ENCODE results near the gene ATP13A1. TPM values are rescaled to one million over a fixed set of nuclear protein-coding genes. Genes with fewer than 3 reads are reported as not detected.

Gene ATP13A1
- total and polyA plus RNA-seq, 2 of the 8 experiments (the other 6 are each of a cell fraction or from before 2014, with no cell fraction given) = 33.0 to 64.2 TPM

DNA sequence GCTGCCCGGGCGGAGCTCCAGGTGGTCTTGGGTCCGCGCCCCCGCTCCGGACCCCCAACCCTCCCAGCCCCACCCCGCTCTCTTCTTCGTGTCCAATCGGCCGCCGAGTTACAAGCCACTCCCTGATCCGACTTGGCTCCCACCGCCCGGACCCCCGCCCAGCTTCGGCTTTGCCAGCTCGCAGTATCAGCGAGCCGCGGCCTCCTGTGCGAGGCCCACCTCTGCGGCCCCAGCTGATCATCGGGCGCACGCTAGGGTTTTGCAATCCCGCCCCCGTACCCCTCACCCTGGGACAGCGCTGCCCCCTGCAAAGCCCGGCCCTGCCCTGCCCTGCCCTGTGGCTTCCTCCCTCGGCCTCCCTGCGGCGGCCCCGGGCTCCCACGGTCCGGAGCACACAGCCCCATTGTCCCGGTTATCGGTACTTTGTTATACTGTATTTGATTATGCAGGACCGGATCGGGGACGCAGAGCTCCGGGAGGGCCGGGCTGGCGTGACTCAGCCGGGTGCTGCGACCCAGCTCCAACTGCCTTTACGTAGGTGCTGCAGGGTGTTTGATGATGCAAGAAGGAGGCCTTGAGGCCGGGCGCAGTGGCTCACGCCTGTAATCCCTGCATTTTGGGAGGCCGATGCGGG lies 34.9 kb downstream of the ATP13A1 start:
- Histone ChIP-seq H3K56ac (replicated peaks; ENCODE audit: insufficient read length, low read depth, low read length) (peak overlapping the region; percentile 93), H4K5ac (ENCODE audit: insufficient read length, low read depth, low read length) (peak overlapping the region; percentile 96), H3K4me1 (replicated peaks in 1 of 4; ENCODE audit: control insufficient read depth in 3 of 4, insufficient read depth in 4 of 4, low read length in 3 of 4) (peaks cover 0 to 11% (median 8%) of the 10 kb centered on the region in 4 experiments; a peak in 5 of 7 replicates), H3K4me3 (ENCODE audit: extremely low read depth in 1 of 4, insufficient read depth in 2 of 4, low read depth in 3 of 4, low read length in 4 of 4) (peak overlapping the region; percentile 69 to 82 (median 74)), H3K36me3 (ENCODE audit: control insufficient read depth in 2 of 4, insufficient read depth in 4 of 4, low read length in 3 of 4) (peaks cover 6 to 14% (median 9%) of the 10 kb centered on the region in 4 experiments; a peak in 7 of 8 replicates), H3K9ac (replicated peaks in 1 of 4; ENCODE audit: extremely low read depth in 1 of 4, low read depth in 3 of 4, low read length in 3 of 4) (peak overlapping the region; percentile 41 to 74 (median 59)), H3K79me1 (ENCODE audit: low read depth, low read length) (peaks cover 10% of the 10 kb centered on the region), H4K91ac (replicated peaks; ENCODE audit: insufficient read length, low read length) (peak overlapping the region; percentile 96), H2AFZ (ENCODE audit: low read length) (no peak overlapping the region), H2BK12ac (ENCODE audit: low read depth, low read length) (peak overlapping the region; percentile 80), H2BK15ac (ENCODE audit: low read length) (no peak overlapping the region), H3K14ac (ENCODE audit: insufficient read length) (no peak overlapping the region), H2BK120ac (replicated peaks; ENCODE audit: low read depth, low read length) (no peak overlapping the region), H3K23me2 (ENCODE audit: low read depth, low read length) (peaks cover 10% of the 10 kb centered on the region), H4K20me1 (replicated peaks in 1 of 2; ENCODE audit: control insufficient read depth in 1 of 2, insufficient read depth in 2 of 2, low read length in 2 of 2) (peaks cover 3 to 9% of the 10 kb centered on the region in 2 experiments), H3K4me2 (ENCODE audit: insufficient read depth in 1 of 2, low read depth in 2 of 2, low read length in 2 of 2) (peak overlapping the region; percentile 69 to 91), H3K18ac (ENCODE audit: extremely low read depth, low read length) (peak overlapping the region; percentile 83; the same call in 1 of the 2 replicates), H3K23ac (ENCODE audit: insufficient read length) (no peak overlapping the region), H2BK20ac (ENCODE audit: low read length) (no peak overlapping the region), H3K27ac (ENCODE audit: low read depth, low read length) (peak overlapping the region; percentile 71; the same call in 1 of the 2 replicates), H3K9me3 (ENCODE audit: insufficient read depth in 2 of 2, low read depth in 1 of 2, low read length in 1 of 2) (no peaks in the 10 kb centered on the region), H4K8ac (ENCODE audit: extremely low read depth, insufficient read depth, low read length) (peak overlapping the region; percentile 98), H2AK5ac (ENCODE audit: low read depth, low read length) (peak overlapping the region; percentile 86; the same call in 1 of the 2 replicates), H2BK5ac (ENCODE audit: low read depth, low read length) (peak overlapping the region; percentile 93), H3K4ac (replicated peaks; ENCODE audit: insufficient read length, low read depth, low read length) (no peak overlapping the region), H3K27me3 (replicated peaks in 1 of 4; ENCODE audit: control insufficient read depth in 3 of 4, extremely low read depth in 1 of 4, insufficient read depth in 3 of 4, low read length in 3 of 4) (no peaks in the 10 kb centered on the region), H3K79me2 (ENCODE audit: control insufficient read depth in 1 of 2, insufficient read depth in 2 of 2, low read length in 2 of 2) (peaks cover 0 to 18% of the 10 kb centered on the region in 2 experiments; a peak in 3 of 4 replicates)
- 10% methylated on average over 32 of the region's 51 CpGs; no CpG with 5 or more reads in 1 of the 2 experiments for WGBS, 2 experiments (ENCODE audit: extremely low coverage in 1 of 2, insufficient coverage in 1 of 2, insufficient read length in 1 of 2, insufficient replicate concordance in 2 of 2, low coverage in 1 of 2, low lambda C conversion rate in 2 of 2, missing lambda C conversion rate in 1 of 2)
- ChIA-PET POLR2A (ENCODE audit: partially characterized antibody) (interaction anchor here (0.6 to 4.2 kb wide), 20 partner anchors 9 to 1033 kb away, joined by 3 to 46 read pairs (median 4); partner anchors contain the start of genes ATP13A1, GMIP, PBX4 and ZNF101), CTCF (ENCODE audit: partially characterized antibody) (interaction anchor here (1.0 to 1.5 kb wide), 4 partner anchors 15 to 97 kb away, joined by 4 to 6 read pairs (median 4); partner anchors contain the start of gene GMIP)
- DNase-seq (ENCODE audit: low read depth in 1 of 2, low spot score in 2 of 2) (peak; percentile 73 to 90), FAIRE-seq (no peak)
- TF ChIP-seq PHF8 (conservative IDR thresholded peaks at IDR 0.05; ENCODE audit: low read depth, low read length) (peak; percentile 59; the same call in 1 of the 2 replicates), POLR2A (IDR thresholded peaks at IDR 0.05; ENCODE audit: control extremely low read depth in 1 of 2, low read depth in 2 of 2, low read length in 2 of 2) (peak in 1 of 2 experiments; percentile 72; a peak in 1 of 3 replicates), CREB1 (IDR thresholded peaks at IDR 0.05) (no peak), CHD2 (IDR thresholded peaks at IDR 0.05; ENCODE audit: low read length) (no peak), GABPA (IDR thresholded peaks at IDR 0.05; ENCODE audit: borderline replicate concordance, insufficient read depth, low read length) (0 out of 2 replicates have a peak, but pooled peaks have one; percentile 23), GTF2F1 (IDR thresholded peaks at IDR 0.05; ENCODE audit: borderline replicate concordance, low read depth, low read length) (no peak), CTBP2 (IDR thresholded peaks at IDR 0.05; ENCODE audit: borderline replicate concordance, insufficient read depth, insufficient read length, low read length) (no peak), KDM1A (IDR thresholded peaks at IDR 0.05; ENCODE audit: borderline replicate concordance, low read length) (no peak), MAFK (IDR thresholded peaks at IDR 0.05; ENCODE audit: low read depth, low read length) (no peak), TAF1 (IDR thresholded peaks at IDR 0.05; ENCODE audit: low read depth, low read length) (peak; percentile 80), CBX5 (IDR thresholded peaks at IDR 0.05; ENCODE audit: low read depth, low read length) (no peak), TAF7 (optimal IDR thresholded peaks at IDR 0.05; ENCODE audit: borderline replicate concordance, low read depth, low read length) (peak; percentile 61), POLR2AphosphoS5 (IDR thresholded peaks at IDR 0.05; ENCODE audit: low read depth, low read length) (peak; percentile 79)
